ENCODE data around the gene PI4KA.

Gene PI4KA

DNA sequence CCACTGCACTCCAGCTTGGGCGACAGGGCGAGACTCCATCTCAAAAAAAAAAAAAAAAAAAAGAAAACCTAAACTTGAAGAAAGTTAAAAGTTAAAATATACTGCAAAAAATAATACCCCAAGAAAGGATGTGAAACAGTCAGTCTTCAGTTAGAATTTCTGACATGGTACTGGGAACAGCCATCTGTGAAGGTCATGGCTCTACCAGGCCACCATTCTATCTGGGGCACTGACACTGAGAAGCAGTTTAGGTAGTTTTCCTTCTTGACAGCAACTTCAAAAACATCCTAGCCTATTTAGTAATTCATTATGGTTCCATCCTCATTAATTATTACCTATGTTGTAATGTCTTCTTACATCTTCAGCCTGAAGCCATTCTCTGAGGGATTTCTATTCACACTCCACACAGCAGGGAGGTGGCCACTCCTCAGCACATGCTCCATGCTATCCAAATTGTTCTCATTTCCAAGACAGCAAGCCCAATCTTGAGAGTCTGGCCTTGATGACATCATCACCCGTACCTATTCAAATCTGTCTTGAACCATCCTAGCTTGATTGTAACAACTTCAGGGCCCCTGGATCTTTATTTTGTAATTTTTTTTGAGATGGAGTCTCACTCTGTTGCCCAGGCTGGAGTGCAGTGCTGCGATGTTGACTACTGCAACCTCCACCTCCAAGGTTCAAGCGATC lies 46.5 kb downstream of the PI4KA start:
- CTCF ChIA-PET = interaction anchor here (0.8 to 1.4 kb wide), 3 partner anchors 11 to 834 kb away, joined by 3 to 4 read pairs (median 3); no protein-coding TSS in a partner anchor
- H3K4me3 ChIP-seq (ENCODE audit: low read depth, low read length) = no peak overlapping the region
- no peak for TF ChIP-seq CTCF (IDR thresholded peaks at IDR 0.05; ENCODE audit: insufficient read depth, low read length, missing control alignments)
- POLR2A ChIA-PET = no interaction called here
- no peak for DNase-seq (ENCODE audit: low read depth, low spot score)

GRCh38 chr22:20811171-20811570 lies 47.4 kb downstream of the PI4KA start:
- no peak for DNase-seq (ENCODE audit: low read depth, low spot score)
- TF ChIP-seq CTCF (IDR thresholded peaks at IDR 0.05; ENCODE audit: insufficient read depth, low read length, missing control alignments) = no peak
- ChIA-PET POLR2A (no interaction called here), CTCF (no interaction called here)
- no peak overlapping the region for H3K4me3 ChIP-seq (ENCODE audit: low read depth, low read length)

DNA sequence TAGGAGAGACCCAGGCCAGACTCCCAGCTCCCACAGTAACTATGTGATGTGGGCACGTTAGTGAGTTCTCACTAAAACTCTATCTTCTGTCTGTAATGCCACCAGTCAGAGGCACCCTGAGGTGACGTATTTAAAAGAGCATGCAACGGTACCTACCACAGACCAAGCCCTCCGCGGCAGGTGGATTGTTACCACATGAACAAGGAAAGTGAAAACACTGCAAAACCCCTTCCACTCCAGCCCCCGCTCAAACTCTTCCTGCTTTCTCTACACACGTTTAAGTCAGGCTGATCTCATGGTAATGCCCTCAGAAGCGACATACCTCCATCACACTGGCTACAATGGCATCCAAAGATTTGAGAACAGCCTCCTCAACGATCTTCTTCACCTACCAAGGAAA lies 48.0 kb downstream of the PI4KA start:
- no peak for TF ChIP-seq CTCF (IDR thresholded peaks at IDR 0.05; ENCODE audit: insufficient read depth, low read length, missing control alignments)
- DNase-seq (ENCODE audit: low read depth, low spot score) = no peak
- H3K4me3 ChIP-seq (ENCODE audit: low read depth, low read length) = no peak overlapping the region
- ChIA-PET POLR2A (no interaction called here), CTCF (no interaction called here)

DNA sequence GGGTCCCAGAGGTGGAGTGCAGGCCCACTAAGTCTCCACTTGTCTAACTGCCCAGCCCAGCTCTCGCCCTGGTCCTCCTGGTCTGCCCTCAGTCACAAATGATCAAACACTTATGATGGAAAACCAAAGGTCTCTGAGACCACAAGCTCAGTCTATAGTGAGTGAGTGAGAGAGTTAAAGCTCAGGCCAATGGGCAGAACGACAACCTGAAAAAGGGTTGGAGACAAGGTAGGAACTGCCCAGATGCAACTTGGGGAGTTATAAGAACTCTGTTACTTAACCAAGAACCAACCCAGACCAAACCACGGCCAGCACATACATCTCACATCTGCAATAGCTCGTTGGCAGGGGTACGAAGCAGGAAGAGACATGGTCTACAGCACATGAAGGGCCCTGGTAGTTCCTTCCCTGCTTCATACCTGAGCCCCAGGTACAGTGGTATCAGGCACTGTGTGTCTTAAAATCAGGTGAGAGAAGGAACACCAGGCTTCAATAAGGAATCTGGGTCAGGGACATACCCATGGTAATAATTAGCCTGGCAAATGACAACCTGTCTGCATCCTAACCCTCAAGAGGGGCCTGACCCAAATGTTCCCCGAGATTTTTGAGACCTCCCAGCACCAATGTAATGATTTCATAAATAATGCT lies 48.9 kb downstream of the PI4KA start:
- no peak for DNase-seq (ENCODE audit: low read depth, low spot score)
- H3K4me3 ChIP-seq (ENCODE audit: low read depth, low read length) = no peak overlapping the region
- no peak for TF ChIP-seq CTCF (IDR thresholded peaks at IDR 0.05; ENCODE audit: insufficient read depth, low read length, missing control alignments)
- POLR2A ChIA-PET = no interaction called here
- CTCF ChIA-PET = no interaction called here

DNA sequence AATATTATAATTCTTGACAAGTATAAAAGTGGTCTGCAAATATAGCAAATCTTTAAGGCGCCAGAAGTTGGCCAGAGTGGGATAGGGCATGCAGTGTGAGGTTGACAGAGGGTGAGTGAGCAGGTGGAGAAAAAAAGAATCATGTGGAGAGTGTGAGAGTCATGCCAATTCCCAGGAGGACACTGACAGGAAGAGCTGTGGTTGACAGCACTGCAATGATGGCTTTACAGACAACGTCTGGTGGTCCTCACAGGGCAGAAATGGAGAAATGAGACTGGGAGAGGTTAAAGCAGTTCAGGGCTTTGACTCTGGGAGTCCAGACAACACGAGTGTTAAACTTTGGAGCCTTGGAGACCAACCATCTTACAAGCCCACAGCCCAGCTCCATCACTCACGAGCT lies 49.8 kb downstream of the PI4KA start:
- no peak for TF ChIP-seq CTCF (IDR thresholded peaks at IDR 0.05; ENCODE audit: insufficient read depth, low read length, missing control alignments)
- ChIA-PET POLR2A (no interaction called here), CTCF (interaction anchor here (1.2 kb wide), 1 partner anchor 25 kb away, joined by 3 read pairs; no protein-coding TSS in a partner anchor)
- H3K4me3 ChIP-seq (ENCODE audit: low read depth, low read length) = no peak overlapping the region
- DNase-seq (ENCODE audit: low read depth, low spot score) = no peak

- no peak overlapping the region for H3K4me3 ChIP-seq (ENCODE audit: low read depth, low read length)
- no peak for TF ChIP-seq CTCF (IDR thresholded peaks at IDR 0.05; ENCODE audit: insufficient read depth, low read length, missing control alignments)
- ChIA-PET CTCF (interaction anchor here (2.5 kb wide), 1 partner anchor 24 kb away, joined by 11 read pairs; no protein-coding TSS in a partner anchor), POLR2A (no interaction called here)
- DNase-seq (ENCODE audit: low read depth, low spot score) = peak; percentile 87
Observed at GRCh38 chr22:20807315-20807752, 51.3 kb downstream of the PI4KA start.
